Measurements from ENCODE around the gene MAP7D1.
"Not testable (repeated sequence)": the region's sequence is repeated elsewhere in the genome, so short reads cannot be mapped to it uniquely, and the experiment has no call there.

The MAP7D1 gene

DNA sequence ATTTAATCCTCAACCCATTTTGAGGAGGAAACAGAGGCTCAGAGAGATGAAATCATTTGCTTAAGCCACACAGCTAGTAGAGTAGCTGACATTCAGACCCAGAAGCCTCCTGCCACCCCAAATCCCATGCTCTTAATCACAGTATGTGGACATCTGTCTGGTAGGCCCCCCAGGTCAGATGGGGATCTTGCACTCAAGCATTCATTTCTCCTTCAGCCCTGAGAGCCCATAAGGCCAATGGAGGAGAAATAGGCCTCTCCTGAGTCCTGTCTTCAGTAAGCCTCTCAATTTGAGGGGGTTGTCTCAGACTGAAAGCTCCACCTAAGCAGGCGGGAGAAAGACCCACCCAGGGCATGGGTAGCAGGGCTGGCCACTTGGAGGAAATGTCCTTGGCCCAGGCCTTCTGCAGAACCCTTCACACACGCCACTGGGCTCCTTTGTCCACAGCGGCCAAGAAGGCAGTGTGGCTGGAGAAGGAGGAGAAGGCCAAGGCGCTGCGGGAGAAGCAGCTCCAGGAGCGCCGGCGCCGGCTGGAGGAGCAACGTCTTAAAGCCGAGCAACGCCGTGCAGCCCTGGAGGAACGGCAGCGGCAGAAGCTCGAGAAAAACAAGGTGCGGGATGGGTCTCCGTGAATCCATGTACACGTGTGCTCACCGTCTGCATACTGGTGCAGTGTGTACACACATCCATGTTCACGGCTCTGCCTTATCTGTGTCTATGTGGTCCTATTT, 16.2 kb downstream of the MAP7D1 start:
- no peak for DNase-seq

DNA sequence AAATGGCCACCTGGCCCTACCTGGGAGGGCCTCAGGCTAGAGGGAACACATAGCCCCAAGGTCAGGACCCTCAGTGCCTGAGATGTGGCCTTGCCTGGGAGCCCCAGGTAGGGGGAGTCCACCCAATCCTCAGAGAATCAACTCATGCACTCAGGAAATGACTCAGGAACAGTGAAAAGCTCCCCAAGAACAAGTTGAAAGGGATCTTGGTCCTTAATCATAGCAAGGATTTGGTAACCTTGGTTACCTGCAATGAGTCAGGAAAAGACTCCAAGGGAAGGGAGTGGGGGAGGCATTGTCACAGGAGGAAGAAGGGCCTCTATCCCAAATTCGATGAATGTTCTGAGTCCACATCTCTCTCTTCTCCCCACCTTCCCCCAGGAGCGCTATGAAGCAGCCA, 17.0 kb downstream of the MAP7D1 start:
- no peak for DNase-seq

- no peak for DNase-seq
These were observed 18.8 kb downstream of the MAP7D1 start for GRCh38 chr1:36174713-36175112.

GRCh38 chr1:36175137-36176095, 19.5 kb downstream of the MAP7D1 start:
- peak; percentile 30 for DNase-seq

DNA sequence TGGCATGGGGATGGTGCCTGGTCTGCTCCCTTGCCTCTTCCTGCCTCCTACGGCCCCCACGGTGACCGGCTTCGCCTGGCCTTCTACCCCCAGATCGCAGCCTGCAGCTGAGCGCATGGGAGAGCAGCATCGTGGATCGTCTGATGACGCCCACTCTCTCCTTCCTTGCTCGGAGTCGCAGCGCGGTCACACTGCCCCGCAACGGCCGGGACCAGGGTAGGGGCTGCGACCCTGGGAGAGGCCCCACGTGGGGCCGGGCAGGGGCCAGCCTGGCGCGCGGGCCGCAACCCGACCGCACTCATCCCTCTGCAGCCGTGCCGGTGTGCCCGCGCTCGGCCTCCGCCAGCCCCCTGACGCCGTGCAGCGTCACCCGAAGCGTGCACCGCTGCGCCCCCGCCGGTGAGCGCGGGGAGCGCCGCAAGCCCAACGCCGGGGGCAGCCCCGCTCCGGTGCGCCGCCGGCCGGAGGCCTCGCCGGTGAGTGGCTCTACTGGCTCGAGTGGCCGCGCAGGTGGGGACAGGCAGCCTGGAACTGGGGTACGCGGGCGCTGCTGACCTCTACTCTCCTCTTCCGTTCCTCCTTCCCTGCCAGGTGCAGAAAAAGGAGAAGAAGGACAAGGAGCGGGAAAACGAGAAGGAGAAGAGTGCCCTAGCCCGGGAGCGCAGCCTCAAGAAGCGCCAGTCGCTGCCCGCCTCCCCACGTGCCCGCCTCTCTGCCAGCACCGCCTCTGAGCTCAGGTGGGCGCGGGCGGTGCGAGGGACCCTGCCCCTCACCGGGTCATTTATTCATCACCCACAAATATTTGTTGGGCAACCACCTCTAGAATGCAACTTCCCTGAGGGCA, 20.4 kb downstream of the MAP7D1 start:
- no peak for DNase-seq

DNA sequence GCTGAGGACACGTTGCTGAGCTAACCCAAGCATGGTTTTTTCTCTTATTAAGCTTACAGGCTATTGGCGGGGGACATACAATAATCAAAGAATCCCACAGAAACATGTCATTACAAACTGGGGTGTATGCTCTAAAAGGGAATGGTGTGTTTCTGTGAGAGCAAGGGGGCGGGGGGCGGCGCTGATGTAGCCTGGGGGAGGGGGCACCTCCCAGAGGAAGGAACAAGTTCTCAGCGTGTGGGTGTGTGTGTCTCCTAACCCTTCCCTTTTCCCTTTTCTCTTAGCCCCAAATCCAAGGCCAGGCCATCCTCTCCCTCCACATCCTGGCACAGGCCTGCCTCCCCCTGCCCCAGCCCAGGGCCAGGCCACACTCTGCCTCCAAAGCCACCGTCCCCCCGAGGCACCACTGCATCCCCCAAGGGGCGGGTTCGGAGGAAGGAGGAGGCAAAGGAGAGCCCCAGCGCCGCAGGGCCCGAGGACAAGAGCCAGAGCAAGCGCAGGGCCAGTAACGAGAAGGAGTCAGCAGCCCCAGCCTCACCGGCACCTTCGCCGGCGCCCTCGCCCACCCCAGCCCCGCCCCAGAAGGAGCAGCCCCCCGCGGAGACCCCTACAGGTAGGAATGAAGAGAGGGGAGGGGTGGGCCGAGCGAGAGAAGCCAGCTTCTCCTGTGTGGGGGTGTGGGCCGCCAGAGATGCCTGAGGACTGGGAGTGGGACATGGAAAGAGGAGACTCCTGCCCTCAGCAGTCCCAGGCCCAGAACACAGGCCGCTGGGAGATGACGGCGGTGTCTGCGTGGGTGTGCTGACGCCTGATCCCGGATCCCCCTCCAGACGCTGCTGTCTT, 21.9 kb downstream of the MAP7D1 start:
- DNase-seq: no peak

DNA sequence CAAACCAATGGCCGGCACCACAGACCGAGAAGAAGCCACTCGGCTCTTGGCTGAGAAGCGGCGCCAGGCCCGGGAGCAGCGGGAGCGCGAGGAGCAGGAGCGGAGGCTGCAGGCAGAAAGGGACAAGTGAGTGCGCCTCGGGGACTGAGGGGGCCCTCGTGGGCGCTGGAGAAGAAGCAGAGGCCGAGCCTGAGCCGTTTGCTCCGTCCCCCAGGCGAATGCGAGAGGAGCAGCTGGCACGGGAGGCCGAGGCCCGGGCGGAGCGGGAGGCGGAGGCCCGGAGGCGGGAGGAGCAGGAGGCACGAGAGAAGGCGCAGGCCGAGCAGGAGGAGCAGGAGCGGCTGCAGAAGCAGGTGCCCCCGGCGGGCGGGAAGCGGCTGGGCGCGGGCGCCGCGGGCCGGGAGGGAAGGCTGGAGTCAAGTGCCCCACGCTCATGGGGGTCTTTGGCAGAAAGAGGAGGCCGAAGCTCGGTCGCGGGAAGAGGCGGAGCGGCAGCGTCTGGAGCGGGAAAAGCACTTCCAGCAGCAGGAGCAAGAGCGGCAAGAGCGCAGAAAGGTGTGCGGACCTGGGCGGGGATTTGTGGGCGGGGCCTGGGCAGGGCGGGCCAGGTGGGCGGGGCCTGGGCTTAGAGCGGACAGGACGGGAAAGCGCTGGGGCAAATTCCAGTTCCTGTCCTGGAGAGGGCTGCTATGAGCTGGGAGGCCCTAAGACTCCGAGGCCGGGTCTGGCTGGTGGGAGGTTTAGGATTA, 22.7 kb downstream of the MAP7D1 start:
- DNase-seq: no peak

- DNase-seq: no peak
These were observed 23.2 kb downstream of the MAP7D1 start for GRCh38 chr1:36179220-36179600.

- no peak for DNase-seq
These were observed 26.8 kb downstream of the MAP7D1 start for GRCh38 chr1:36182734-36183133.

DNA sequence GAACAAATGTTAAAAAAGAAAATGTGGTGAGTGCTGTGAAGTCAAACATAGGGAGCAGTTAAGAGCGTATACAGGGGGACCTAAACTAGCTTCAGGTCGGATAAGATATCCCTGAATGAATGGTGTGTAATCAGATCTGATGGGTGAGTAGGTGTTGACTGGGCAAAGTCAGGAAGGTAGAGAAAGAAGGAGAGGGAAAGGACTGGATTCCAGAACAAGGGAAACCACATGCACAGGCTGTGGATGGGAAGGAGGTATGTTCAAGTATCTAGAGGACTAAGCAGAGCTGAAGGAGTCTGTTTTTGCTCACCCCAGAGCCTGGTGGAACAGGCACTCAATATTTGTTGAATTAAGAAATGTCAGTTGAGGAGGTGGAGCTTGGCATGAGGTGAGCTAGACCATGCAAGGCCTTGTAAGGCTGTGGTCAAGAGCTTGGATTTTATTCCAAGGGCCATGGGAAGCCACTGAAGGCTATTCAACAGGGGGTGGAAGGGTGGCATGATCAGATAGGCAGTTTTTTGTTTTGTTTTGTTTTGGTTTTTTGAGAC, 27.4 kb downstream of the MAP7D1 start:
- DNase-seq: no peak

GRCh38 chr1:36187800-36188593, 32.0 kb downstream of the MAP7D1 start:
- DNase-seq: peak; percentile 91

DNA sequence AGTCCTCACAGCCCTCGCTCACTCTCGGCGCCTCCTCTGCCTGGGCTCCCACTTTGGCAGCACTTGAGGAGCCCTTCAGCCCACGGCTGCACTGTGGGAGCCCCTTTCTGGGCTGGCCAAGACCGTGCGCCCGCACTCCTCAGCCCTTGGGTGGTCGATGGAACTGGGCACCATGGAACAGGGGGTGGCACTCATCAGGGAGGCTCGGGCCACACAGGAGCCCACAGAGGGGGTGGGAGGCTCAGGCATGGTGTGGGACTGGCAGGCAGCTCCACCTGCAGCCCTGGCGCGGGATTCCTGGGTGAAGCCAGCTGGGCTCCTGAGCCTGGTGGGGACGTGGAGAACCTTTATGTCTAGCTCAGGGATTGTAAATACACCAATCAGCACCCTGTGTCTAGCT, 40.8 kb downstream of the MAP7D1 start:
- not testable (repeated sequence) for DNase-seq

- no peak for DNase-seq
These were observed 42.7 kb downstream of the MAP7D1 start for GRCh38 chr1:36198641-36199040.

DNA sequence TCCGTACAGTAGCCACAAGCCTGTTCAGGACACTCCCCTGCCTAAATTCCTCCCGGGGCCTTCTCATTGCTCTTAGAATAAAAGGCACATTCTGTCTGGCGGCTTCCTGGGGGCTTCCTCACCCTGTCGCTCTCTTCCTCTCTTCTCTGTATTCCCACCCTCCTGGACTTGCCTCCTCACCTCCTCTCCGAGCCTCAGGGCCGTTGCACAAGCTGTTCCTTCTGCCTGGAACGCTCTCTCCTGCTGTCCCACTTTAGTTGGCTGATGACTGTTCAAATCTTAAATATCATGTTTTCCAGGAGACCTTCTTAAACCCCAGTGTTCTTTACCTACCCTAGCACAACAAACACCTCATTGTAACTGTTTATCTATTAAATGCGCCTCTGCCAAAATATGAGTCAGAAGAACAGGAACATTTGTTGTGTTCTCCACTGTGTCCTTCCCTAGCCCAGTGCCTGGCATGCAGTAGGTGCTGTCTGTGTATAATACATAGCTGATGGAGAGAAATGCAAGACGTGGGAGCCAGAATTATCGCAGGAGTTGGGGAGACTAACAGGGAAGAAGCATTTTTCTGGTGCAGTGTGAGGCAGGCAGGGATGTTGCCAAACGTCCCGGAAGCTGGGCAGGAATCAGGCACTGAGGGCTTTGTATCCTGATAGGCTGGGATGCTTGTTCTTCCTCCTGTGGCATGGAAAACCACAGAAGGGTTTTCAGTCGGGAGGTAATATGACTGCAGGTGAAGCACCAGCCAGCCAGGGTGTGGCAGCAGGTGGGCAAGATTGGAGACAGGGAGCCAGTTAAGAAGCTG, 44.2 kb downstream of the MAP7D1 start:
- no peak for DNase-seq

DNA sequence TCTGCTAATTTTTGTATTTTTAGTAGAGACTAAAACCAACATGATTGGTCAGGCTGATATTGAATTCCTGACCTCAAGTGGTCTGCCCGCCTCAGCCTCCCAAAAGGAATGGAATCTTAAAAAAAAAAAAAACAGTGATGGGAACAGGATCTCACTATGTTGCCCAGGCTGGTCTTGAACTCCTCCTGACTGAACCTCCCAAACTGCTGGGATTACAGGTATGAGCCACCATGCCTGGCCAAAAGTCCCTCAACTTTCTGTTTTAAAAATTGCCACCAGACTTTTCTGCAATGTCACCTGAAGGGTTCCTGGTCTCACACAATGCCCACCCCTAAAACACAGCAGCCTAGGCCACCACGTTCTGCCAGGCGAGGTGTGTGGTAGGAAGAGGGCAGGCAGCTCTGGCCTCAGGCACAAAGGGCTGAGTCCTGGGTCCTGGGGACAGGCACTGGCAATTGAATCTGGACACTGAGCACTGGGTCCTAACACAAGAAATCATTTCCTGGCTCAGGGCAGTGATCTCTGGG, 47.1 kb downstream of the MAP7D1 start:
- DNase-seq: no peak

GRCh38 chr1:36203554-36204346, 47.8 kb downstream of the MAP7D1 start:
- no peak for DNase-seq

GRCh38 chr1:36204347-36204909, 48.5 kb downstream of the MAP7D1 start:
- no peak for DNase-seq

DNA sequence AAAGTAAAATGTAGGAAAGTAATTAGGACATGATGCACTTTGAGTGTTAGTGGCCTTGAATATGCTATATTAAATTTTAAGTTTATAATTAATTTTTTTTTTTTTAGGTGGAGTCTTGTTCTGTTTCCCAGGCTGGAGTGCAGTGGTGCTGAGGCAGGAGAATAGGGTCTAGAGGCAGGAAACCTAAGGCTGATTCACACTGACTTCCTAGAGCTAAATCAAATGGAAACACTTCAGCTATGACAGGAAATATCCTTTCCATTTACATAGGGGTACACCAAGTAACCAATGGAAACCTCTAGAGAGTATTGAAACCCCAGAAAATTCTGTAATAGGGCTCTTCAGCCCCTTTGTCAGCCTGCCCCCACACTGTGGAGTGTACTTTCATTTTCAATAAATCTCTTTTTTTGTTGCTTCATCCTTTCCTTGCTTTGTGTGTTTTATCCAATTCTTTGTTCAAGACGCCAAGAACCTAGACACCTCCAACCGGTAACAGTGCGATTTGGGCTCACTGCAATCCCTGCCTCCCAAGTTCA, 50.4 kb downstream of the MAP7D1 start:
- DNase-seq: no peak

Data from CD4-positive, alpha-beta T cell treated with Interleukin-17A for 1 hour (primary cell).